ENCODE data around the gene PITHD1.
"Not testable (repeated sequence)": the region's sequence is repeated elsewhere in the genome, so short reads cannot be mapped to it uniquely, and the experiment has no call there.

The PITHD1 gene

GRCh38 chr1:23779826-23780371 is 1.7 kb downstream of the PITHD1 start:
- H3K9me3 ChIP-seq (ENCODE audit: low read length), result no peaks in the 10 kb centered on the region
- no peaks in the 10 kb centered on the region for H3F3A ChIP-seq (ENCODE audit: insufficient read depth, low read length)
- H3K4me2 ChIP-seq (ENCODE audit: low read length), result peak overlapping the region; percentile 78
- H3K9ac ChIP-seq (ENCODE audit: low read length), result peak overlapping the region; percentile 57
- H3K4me1 ChIP-seq (ENCODE audit: insufficient read depth, low read length, severe bottlenecking), result peaks cover 34% of the 10 kb centered on the region
- H3K79me2 ChIP-seq (ENCODE audit: insufficient read depth, low read length), result peaks cover 28% of the 10 kb centered on the region
- H2AFZ ChIP-seq (ENCODE audit: low read length), result no peak overlapping the region
- TF ChIP-seq EZH2 (IDR thresholded peaks at IDR 0.05; ENCODE audit: borderline replicate concordance, low read length) (no peak), CTCF (IDR thresholded peaks at IDR 0.05; ENCODE audit: low read length) (no peak)
- no peak overlapping the region for H3K27ac ChIP-seq (ENCODE audit: low read depth, low read length, poor library complexity, severe bottlenecking)
- no peaks in the 10 kb centered on the region for H4K20me1 ChIP-seq (ENCODE audit: insufficient read depth, low read length)
- no peaks in the 10 kb centered on the region for H3K9me2 ChIP-seq (ENCODE audit: low read depth, low read length)
- H3K36me3 ChIP-seq (ENCODE audit: insufficient read depth, low read length), result peaks cover 33% of the 10 kb centered on the region
- peak overlapping the region; percentile 100 for H3K4me3 ChIP-seq (ENCODE audit: low read depth, low read length, poor library complexity, severe bottlenecking)
- no peaks in the 10 kb centered on the region for H3K27me3 ChIP-seq (ENCODE audit: insufficient read depth, low read length)

- Histone ChIP-seq H3K36me3 (ENCODE audit: insufficient read depth, low read length) (peaks cover 63% of the 10 kb centered on the region), H3K79me2 (ENCODE audit: insufficient read depth, low read length) (peaks cover 24% of the 10 kb centered on the region)
- not testable (repeated sequence) for H3K9me2 ChIP-seq (ENCODE audit: low read depth, low read length)
These were observed 4.9 kb downstream of the PITHD1 start for GRCh38 chr1:23783141-23783540.

GRCh38 chr1:23784846-23785245 is 6.6 kb downstream of the PITHD1 start:
- H3K27ac ChIP-seq (ENCODE audit: low read depth, low read length, poor library complexity, severe bottlenecking), result no peak overlapping the region
- H3K27me3 ChIP-seq (ENCODE audit: insufficient read depth, low read length), result no peaks in the 10 kb centered on the region
- H2AFZ ChIP-seq (ENCODE audit: low read length), result no peak overlapping the region
- H3K36me3 ChIP-seq (ENCODE audit: insufficient read depth, low read length), result peaks cover 60% of the 10 kb centered on the region
- no peak overlapping the region for H3K4me2 ChIP-seq (ENCODE audit: low read length)
- no peaks in the 10 kb centered on the region for H3K9me2 ChIP-seq (ENCODE audit: low read depth, low read length)
- TF ChIP-seq EZH2 (IDR thresholded peaks at IDR 0.05; ENCODE audit: borderline replicate concordance, low read length), result no peak
- TF ChIP-seq CTCF (IDR thresholded peaks at IDR 0.05; ENCODE audit: low read length), result no peak
- peaks cover 10% of the 10 kb centered on the region for H3K79me2 ChIP-seq (ENCODE audit: insufficient read depth, low read length)
- H3K4me3 ChIP-seq (ENCODE audit: low read depth, low read length, poor library complexity, severe bottlenecking), result no peak overlapping the region
- no peaks in the 10 kb centered on the region for H3F3A ChIP-seq (ENCODE audit: insufficient read depth, low read length)
- peaks cover 4% of the 10 kb centered on the region for H3K4me1 ChIP-seq (ENCODE audit: insufficient read depth, low read length, severe bottlenecking)
- no peaks in the 10 kb centered on the region for H4K20me1 ChIP-seq (ENCODE audit: insufficient read depth, low read length)
- H3K9me3 ChIP-seq (ENCODE audit: low read length), result no peaks in the 10 kb centered on the region
- H3K9ac ChIP-seq (ENCODE audit: low read length), result no peak overlapping the region

More at GRCh38 chr1:23783141-23783540, 4.9 kb downstream of the PITHD1 start:
- not testable (repeated sequence) for H3K27me3 ChIP-seq (ENCODE audit: insufficient read depth, low read length); H3K9ac ChIP-seq (ENCODE audit: low read length); H4K20me1 ChIP-seq (ENCODE audit: insufficient read depth, low read length); H3F3A ChIP-seq (ENCODE audit: insufficient read depth, low read length); H3K4me3 ChIP-seq (ENCODE audit: low read depth, low read length, poor library complexity, severe bottlenecking); H3K4me2 ChIP-seq (ENCODE audit: low read length); H2AFZ ChIP-seq (ENCODE audit: low read length); H3K27ac ChIP-seq (ENCODE audit: low read depth, low read length, poor library complexity, severe bottlenecking); H3K9me3 ChIP-seq (ENCODE audit: low read length)
- peaks cover 15% of the 10 kb centered on the region for H3K4me1 ChIP-seq (ENCODE audit: insufficient read depth, low read length, severe bottlenecking)

- Histone ChIP-seq H3K4me2 (ENCODE audit: low read length) (no peak overlapping the region), H3K4me1 (ENCODE audit: insufficient read depth, low read length, severe bottlenecking) (peaks cover 20% of the 10 kb centered on the region), H4K20me1 (ENCODE audit: insufficient read depth, low read length) (no peaks in the 10 kb centered on the region), H3K9me2 (ENCODE audit: low read depth, low read length) (no peaks in the 10 kb centered on the region), H3K27me3 (ENCODE audit: insufficient read depth, low read length) (no peaks in the 10 kb centered on the region), H3K79me2 (ENCODE audit: insufficient read depth, low read length) (peaks cover 6% of the 10 kb centered on the region; the same call in 1 of the 2 replicates), H3K9me3 (ENCODE audit: low read length) (no peaks in the 10 kb centered on the region), H3K36me3 (ENCODE audit: insufficient read depth, low read length) (peaks cover 44% of the 10 kb centered on the region), H3F3A (ENCODE audit: insufficient read depth, low read length) (no peaks in the 10 kb centered on the region), H3K4me3 (ENCODE audit: low read depth, low read length, poor library complexity, severe bottlenecking) (no peak overlapping the region), H2AFZ (ENCODE audit: low read length) (no peak overlapping the region), H3K27ac (ENCODE audit: low read depth, low read length, poor library complexity, severe bottlenecking) (no peak overlapping the region), H3K9ac (ENCODE audit: low read length) (no peak overlapping the region)
- TF ChIP-seq CTCF (IDR thresholded peaks at IDR 0.05; ENCODE audit: low read length) (no peak), EZH2 (IDR thresholded peaks at IDR 0.05; ENCODE audit: borderline replicate concordance, low read length) (no peak)
These were observed 9.5 kb downstream of the PITHD1 start for GRCh38 chr1:23787701-23788100.
